GM12878 (cell line): ENCODE results near the gene MAB21L1. TPM values are rescaled to one million over a fixed set of nuclear protein-coding genes. Genes with fewer than 3 reads are reported as not detected.

Experiments
- ATAC-seq: fragments of 200-7000 bp; cut with Tn5 transposase; 3 replicates; pipeline ENCODE4 v1.9.1; 2020; ENCODE audit warnings: mild to moderate bottlenecking, moderate library complexity
- BruUV-seq: library from RNA; stranded (reverse); fragments of 400-500 nt; replicated peaks from 2 replicates; lab custom pipeline; 2021; lab: Mats Ljungman, UMichigan
- CTCF ChIA-PET: fragments of 300-600 bp; sonication (Branson Sonifier 250); formaldehyde crosslinking; extraction: SDS; loops from one replicate; lab custom pipeline; 2021; ENCODE audit warnings: inconsistent platforms; lab: Yijun Ruan, JAX
- POLR2A ChIA-PET: fragments of 350-600 bp; formaldehyde crosslinking; extraction: SDS; loops from one replicate; lab custom pipeline; 2021; ENCODE audit warnings: inconsistent platforms; lab: Charles Lee
- RAD21 ChIA-PET: fragments of 300-600 bp; sonication (Branson Sonifier 250); formaldehyde crosslinking; loops from one replicate; lab custom pipeline; 2023; ENCODE audit warnings: antibody characterized with exemption; ENCODE audit not compliant: unreplicated experiment; lab: Charles Lee
- SMC1A ChIA-PET: fragments of 300-600 bp; sonication (Branson Sonifier 250); formaldehyde crosslinking; loops from one replicate; lab custom pipeline; 2023; ENCODE audit not compliant: unreplicated experiment, uncharacterized antibody; lab: Charles Lee
- DNase-seq: peaks from one replicate; pipeline ENCODE4 v3.0.0-alpha.2; 2011; ENCODE audit warnings: low read depth, low spot score
- FAIRE-seq: peaks from 3 replicates; lab custom pipeline; 2011; peaks lifted over from hg19 to GRCh38; lab: Jason Lieb, UNC
- H2AFZ ChIP-seq: 2 replicates; pipeline ENCODE4 v1.6.0; 2011; ENCODE audit warnings: low read depth, low read length, control low read depth; ENCODE audit not compliant: control insufficient read depth
- H3K27ac ChIP-seq: 2 replicates; pipeline ENCODE4 v1.5.1; 2011; ENCODE audit warnings: control low read depth; ENCODE audit not compliant: control insufficient read depth, insufficient read depth
- H3K27me3 ChIP-seq, 2 experiments: replicated peaks in 1 of 2; 2 replicates each; pipeline versions ENCODE4 v1.6.0 to v1.6.1; 2011; ENCODE audit warnings: low read length in 1 of 2; ENCODE audit not compliant: control insufficient read depth in 2 of 2, insufficient read depth in 2 of 2
- H3K36me3 ChIP-seq, 2 experiments: 2 replicates each; pipeline ENCODE4 v1.5.1; 2011; ENCODE audit warnings: low read length in 1 of 2; ENCODE audit not compliant: control insufficient read depth in 2 of 2, insufficient read depth in 2 of 2
- H3K4me1 ChIP-seq: 2 replicates; pipeline ENCODE4 v1.6.1; 2011; ENCODE audit warnings: mild to moderate bottlenecking, low read length, moderate library complexity, mixed read lengths; ENCODE audit not compliant: control insufficient read depth, insufficient read depth
- H3K4me2 ChIP-seq: 2 replicates; pipeline ENCODE4 v1.6.0; 2011; ENCODE audit warnings: control low read depth; ENCODE audit not compliant: control insufficient read depth, insufficient read depth
- H3K4me3 ChIP-seq: fragments of 200-600 bp; sonication (generic); 2 replicates; pipeline ENCODE4 v1.5.1; 2016
- H3K79me2 ChIP-seq: 2 replicates; pipeline ENCODE4 v1.6.0; 2011; ENCODE audit warnings: low read length; ENCODE audit not compliant: control insufficient read depth, insufficient read depth
- H3K9ac ChIP-seq: 2 replicates; pipeline ENCODE4 v1.8.0; 2011; ENCODE audit warnings: low read length, control low read depth, mixed read lengths; ENCODE audit not compliant: control insufficient read depth, insufficient read depth
- H3K9me3 ChIP-seq: replicated peaks from 3 replicates; pipeline ENCODE4 v1.5.1; 2011; ENCODE audit warnings: mild to moderate bottlenecking, low read length; ENCODE audit not compliant: control insufficient read depth, insufficient read depth
- H4K20me1 ChIP-seq: 2 replicates; pipeline ENCODE4 v1.6.0; 2011; ENCODE audit not compliant: control insufficient read depth, insufficient read depth
- BCL11A ChIP-seq: IDR thresholded peaks from 2 replicates; pipeline ENCODE4 v1.6.1; 2011; ENCODE audit warnings: low read depth, low read length
- BCLAF1 ChIP-seq: fragments of 450-650 bp; IDR thresholded peaks from 2 replicates; pipeline ENCODE4 v1.6.1; 2017; ENCODE audit warnings: antibody characterized with exemption, mild to moderate bottlenecking, moderate library complexity
- CBX3 ChIP-seq: fragments of 200-600 bp; sonication (generic); IDR thresholded peaks from 2 replicates; pipeline ENCODE4 v1.6.1; 2016; ENCODE audit warnings: low read depth, borderline replicate concordance
- CHD4 ChIP-seq: fragments of 200-600 bp; sonication (generic); IDR thresholded peaks from 2 replicates; pipeline ENCODE4 v1.6.1; 2016; ENCODE audit warnings: mild to moderate bottlenecking
- CREM ChIP-seq: IDR thresholded peaks from 2 replicates; pipeline ENCODE4 v1.6.1; 2014; ENCODE audit warnings: antibody characterized with exemption, low read depth
- DPF2 ChIP-seq: fragments of 450-650 bp; IDR thresholded peaks from 2 replicates; pipeline ENCODE4 v1.6.1; 2017; ENCODE audit warnings: mild to moderate bottlenecking
- EP300 ChIP-seq, 2 experiments: fragments of 150-350 bp in 1 of 2; IDR thresholded peaks; 2 replicates each; pipeline ENCODE4 v1.6.1; 2011 to 2012; ENCODE audit warnings: low read depth in 2 of 2, low read length in 2 of 2, borderline replicate concordance in 1 of 2, improper control_type of control experiment in 1 of 2, inconsistent platforms in 1 of 2; ENCODE audit not compliant: control insufficient read depth in 1 of 2
- EZH2 ChIP-seq: IDR thresholded peaks from 2 replicates; pipeline ENCODE4 v1.6.1; 2012; ENCODE audit warnings: low read depth, mild to moderate bottlenecking, control low read depth, inconsistent platforms, low read length, borderline replicate concordance; ENCODE audit not compliant: control insufficient read depth
- HDAC6 ChIP-seq: fragments of 200-600 bp; sonication (generic); IDR thresholded peaks from one replicate; pipeline ENCODE4 v1.8.0; 2017; ENCODE audit warnings: antibody characterized with exemption; ENCODE audit not compliant: unreplicated experiment
- HDGF ChIP-seq: fragments of 450-650 bp; IDR thresholded peaks from 2 replicates; pipeline ENCODE4 v1.6.1; 2016; ENCODE audit warnings: antibody characterized with exemption
- IKZF2 ChIP-seq, 2 experiments: fragments of 450-650 bp; IDR thresholded peaks; 2 replicates each; pipeline ENCODE4 v1.6.1; 2017; ENCODE audit warnings: mild to moderate bottlenecking in 2 of 2, moderate library complexity in 2 of 2
- IRF4 ChIP-seq: IDR thresholded peaks from 2 replicates; pipeline ENCODE4 v1.6.1; 2011; ENCODE audit warnings: low read depth, low read length
- NBN ChIP-seq: fragments of 450-650 bp; IDR thresholded peaks from 2 replicates; pipeline ENCODE4 v1.6.1; 2016
- NFXL1 ChIP-seq: fragments of 450-650 bp; IDR thresholded peaks from 2 replicates; pipeline ENCODE4 v1.6.1; 2017; ENCODE audit warnings: antibody characterized with exemption, mild to moderate bottlenecking, borderline replicate concordance
- NFYB ChIP-seq: IDR thresholded peaks from 2 replicates; pipeline ENCODE4 v1.6.1; 2011; ENCODE audit warnings: low read depth, mild to moderate bottlenecking, low read length, improper control_type of control experiment, moderate library complexity; ENCODE audit not compliant: insufficient read depth
- NR2C2 ChIP-seq: IDR thresholded peaks from 2 replicates; pipeline ENCODE4 v1.6.1; 2011; ENCODE audit warnings: borderline replicate concordance, low read depth; ENCODE audit not compliant: control insufficient read depth, insufficient read length
- POLR2AphosphoS2 ChIP-seq: IDR thresholded peaks from 2 replicates; pipeline ENCODE4 v1.6.1; 2011; ENCODE audit warnings: low read depth, mild to moderate bottlenecking, low read length, improper control_type of control experiment, moderate library complexity
- RAD51 ChIP-seq: fragments of 450-650 bp; IDR thresholded peaks from 2 replicates; pipeline ENCODE4 v1.6.1; 2016; ENCODE audit warnings: moderate library complexity, mild to moderate bottlenecking, inconsistent platforms
- SPI1 ChIP-seq: IDR thresholded peaks from 2 replicates; pipeline ENCODE4 v1.6.1; 2011; ENCODE audit warnings: low read depth, mild to moderate bottlenecking, low read length, moderate library complexity, borderline replicate concordance; ENCODE audit not compliant: insufficient read depth
- ZBED1 ChIP-seq: IDR thresholded peaks from 2 replicates; pipeline ENCODE4 v1.6.1; 2016; ENCODE audit warnings: borderline replicate concordance
- WGBS: methylation state at CpG from one replicate; pipeline ENCODE4 v1.1.6; 2016; ENCODE audit warnings: low lambda C conversion rate; ENCODE audit not compliant: insufficient replicate concordance, insufficient coverage; ENCODE audit errors: missing lambda C conversion rate; 5-methylcytosine and 5-hydroxymethylcytosine counted together
- in situ Hi-C: fragments of 300-500 bp; cut with MboI; formaldehyde crosslinking; loops from 9 replicates; pipeline ENCODE4 v1.14.3; 2018; ENCODE audit warnings: mixed read lengths
- intact Hi-C: fragments of 100-400 bp; cut with micrococcal nuclease; formaldehyde crosslinking; loops from one replicate; pipeline ENCODE4 v1.14.2; 2022; ENCODE audit not compliant: unreplicated experiment
- polyA plus RNA-seq, 11 experiments: library from polyadenylated mRNA; depleted of rRNA in 4 of 11; unstranded in 6 of 11; stranded (reverse) in 5 of 11; fragments of >200 nt; fragmentation: Nextera tagmentation in 4 of 11; fragmentation: Illumina TruSeq in 1 of 11; extraction: Ambion mirVana in 4 of 11; extraction: Trizol in 1 of 11; gene quantifications; 1 replicate in 1 of 11; 2 replicates in 10 of 11; pipeline versions ENCODE4 v1.2.1 to v1.2.3, GENCODE V29; 2011 to 2016; ENCODE audit warnings: inconsistent platforms in 2 of 11, missing spikeins in 2 of 11, low read depth in 1 of 11
- total RNA-seq, 4 experiments: library from RNA; depleted of rRNA in 3 of 4; stranded (reverse); fragments of >200 nt in 3 of 4; fragmentation: Illumina TruSeq in 1 of 4; extraction: Trizol in 1 of 4; gene quantifications; 2 replicates each; pipeline versions ENCODE4 v1.2.1 to v1.2.3, GENCODE V29; 2013 to 2021
- TF ChIP-seq, protein P1 (sequence below): fragments of 450-650 bp; IDR thresholded peaks from 2 replicates; pipeline ENCODE4 v1.6.1; 2017; ENCODE audit warnings: borderline replicate concordance

Gene MAB21L1
- total and polyA plus RNA-seq, 10 of the 15 experiments (the other 5 are each of a cell fraction or from before 2014, with no cell fraction given), result 0.01 to 0.05 TPM; not detected in 8

DNA sequence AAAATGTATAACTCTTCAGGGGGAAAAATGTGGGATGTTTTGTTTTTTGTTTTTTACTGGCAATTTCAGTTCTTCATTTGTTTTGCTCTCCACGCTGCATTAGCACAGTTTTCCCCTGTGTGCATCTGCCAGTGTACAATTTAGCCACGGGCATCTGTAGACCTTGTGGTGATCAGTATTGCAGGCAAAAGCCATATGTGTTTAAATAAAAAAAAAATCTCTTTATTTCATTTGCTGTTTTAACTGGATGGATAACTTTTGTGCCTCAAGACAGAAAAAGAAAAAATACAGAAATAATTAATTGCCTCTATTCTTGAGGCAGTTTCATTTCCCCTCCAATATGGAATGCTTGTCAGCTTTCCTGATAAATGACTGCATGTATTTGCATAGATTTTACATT is 7.9 kb upstream of the MAB21L1 start (continued):
- TF ChIP-seq CBX3 (no peak), SPI1 (no peak)

DNA sequence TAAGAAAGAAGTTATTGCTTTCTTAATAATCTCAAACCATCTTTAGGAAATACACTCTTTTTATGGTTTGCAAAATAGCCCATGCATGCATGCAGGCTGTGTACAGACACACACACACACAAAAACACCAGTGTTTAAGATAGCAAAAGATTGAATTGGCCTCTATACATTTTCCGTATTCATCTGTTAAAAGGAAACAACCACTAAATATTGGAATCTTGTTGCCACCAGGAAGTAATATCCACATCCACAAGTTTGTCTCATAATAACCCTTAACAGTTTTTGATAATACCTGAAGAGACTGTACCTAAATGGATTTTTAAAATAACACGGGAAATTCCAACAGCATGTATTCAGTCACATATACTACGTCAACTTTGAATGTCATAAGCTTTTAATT is 7.3 kb upstream of the MAB21L1 start:
- no TSS peak for BruUV-seq
- H3K4me3 ChIP-seq, result no peak overlapping the region
- POLR2A ChIA-PET, result no interaction called here

More for the DNA sequence above, 7.3 kb upstream of the MAB21L1 start:
- 56% methylated on average over 3 of the region's 3 CpGs for WGBS
- H3K4me2 ChIP-seq, result no peak overlapping the region
- DNase-seq, result no peak
- no peaks in the 10 kb centered on the region for H4K20me1 ChIP-seq
- no peaks in the 10 kb centered on the region for H3K4me1 ChIP-seq
- in situ Hi-C loops, result no loop called here
- no peaks in the 10 kb centered on the region for H3K36me3 ChIP-seq
- H3K9ac ChIP-seq, result no peak overlapping the region
- H3K79me2 ChIP-seq, result no peaks in the 10 kb centered on the region
- no peak for ATAC-seq
- no peaks in the 10 kb centered on the region for H3K9me3 ChIP-seq
- no peak for FAIRE-seq
- intact Hi-C loops, result no loop called here
- TF ChIP-seq NBN (no peak), IRF4 (no peak), NFYB (no peak), IKZF2 (IDR thresholded peaks at IDR 0.05) (no peak), POLR2AphosphoS2 (no peak), HDAC6 (no peak), EZH2 (no peak), DPF2 (no peak), BCL11A (no peak), EP300 (IDR thresholded peaks at IDR 0.05; ENCODE audit: borderline replicate concordance in 1 of 2, control insufficient read depth in 1 of 2, low read depth in 2 of 2, low read length in 2 of 2) (no peak), RAD51 (no peak), HDGF (no peak), NFXL1 (no peak), ZBED1 (no peak), BCLAF1 (no peak), NR2C2 (no peak), CREM (no peak), CHD4 (no peak)
- TF ChIP-seq, protein P1, sequence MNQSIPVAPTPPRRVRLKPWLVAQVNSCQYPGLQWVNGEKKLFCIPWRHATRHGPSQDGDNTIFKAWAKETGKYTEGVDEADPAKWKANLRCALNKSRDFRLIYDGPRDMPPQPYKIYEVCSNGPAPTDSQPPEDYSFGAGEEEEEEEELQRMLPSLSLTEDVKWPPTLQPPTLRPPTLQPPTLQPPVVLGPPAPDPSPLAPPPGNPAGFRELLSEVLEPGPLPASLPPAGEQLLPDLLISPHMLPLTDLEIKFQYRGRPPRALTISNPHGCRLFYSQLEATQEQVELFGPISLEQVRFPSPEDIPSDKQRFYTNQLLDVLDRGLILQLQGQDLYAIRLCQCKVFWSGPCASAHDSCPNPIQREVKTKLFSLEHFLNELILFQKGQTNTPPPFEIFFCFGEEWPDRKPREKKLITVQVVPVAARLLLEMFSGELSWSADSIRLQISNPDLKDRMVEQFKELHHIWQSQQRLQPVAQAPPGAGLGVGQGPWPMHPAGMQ, result no peak
- peaks cover 0 to 3% of the 10 kb centered on the region in 2 experiments; a peak in 1 of 4 replicates for H3K27me3 ChIP-seq
- H2AFZ ChIP-seq, result no peak overlapping the region
- ChIA-PET SMC1A (no interaction called here), CTCF (no interaction called here), RAD21 (no interaction called here)
- no peak overlapping the region for H3K27ac ChIP-seq
